ENCODE data around the gene CNN2.
"Not testable (repeated sequence)": the region's sequence is repeated elsewhere in the genome, so short reads cannot be mapped to it uniquely, and the experiment has no call there.

The CNN2 gene

DNA sequence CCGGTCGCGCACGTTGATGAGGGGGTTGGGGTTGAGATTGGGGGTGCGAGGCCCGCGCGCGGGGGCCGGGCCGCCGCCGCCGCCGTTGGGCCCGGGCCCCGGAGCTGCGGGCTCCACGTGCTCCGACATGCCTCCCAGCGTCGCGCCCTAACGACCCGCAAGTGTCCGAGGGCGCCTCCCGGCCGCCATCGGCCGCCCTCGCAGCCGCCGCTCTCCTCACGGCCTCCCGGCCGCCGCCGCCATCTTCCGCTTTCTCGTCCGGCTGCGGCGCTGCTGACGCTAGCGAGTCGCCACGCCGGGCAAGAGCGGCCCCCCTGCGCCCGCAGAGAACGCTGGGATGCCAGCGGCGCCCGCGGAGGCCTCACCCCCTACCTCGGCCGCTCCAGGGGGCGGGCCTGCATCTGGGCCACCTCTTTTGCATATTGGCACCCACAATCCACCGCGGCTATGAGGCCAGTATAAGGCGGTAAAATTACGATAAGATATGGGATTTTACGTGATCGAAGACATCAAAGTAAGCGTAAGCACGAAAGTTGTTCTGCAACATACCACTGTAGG lies 5.5 kb upstream of the CNN2 start, which contains the start of gene TMEM259:
TMEM259 (minus strand) TSS at position 256 of the 558 bp plus-strand sequence; CDS start at position 129, 127 bp downstream.
- intact Hi-C loops (cut with DNase I), result loop anchor here (2.0 kb wide), 1 partner anchor 20 kb away; the partner anchor contains the start of gene ABCA7
- DNase-seq, result peak; percentile 95 to 100 (median 98)

DNA sequence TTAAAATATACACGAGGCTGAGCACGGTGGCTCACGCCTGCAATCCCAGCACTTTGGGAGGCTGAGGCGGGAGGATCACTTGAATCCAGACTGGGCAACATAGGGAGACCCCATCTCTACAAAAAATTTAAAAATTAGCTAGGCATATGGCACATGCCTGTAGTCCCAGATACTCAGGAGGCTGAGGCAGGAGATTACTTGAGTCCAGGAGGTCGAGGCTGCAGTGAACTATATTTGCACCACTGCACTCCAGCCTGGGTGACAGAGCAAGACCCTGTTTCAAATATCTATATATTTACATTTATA lies 2.6 kb upstream of the CNN2 start:
- intact Hi-C loops (cut with DNase I); DNase-seq: not testable (repeated sequence)

GRCh38 chr19:1025080-1025479 lies 1.3 kb upstream of the CNN2 start:
- DNase-seq; intact Hi-C loops (cut with DNase I): not testable (repeated sequence)

DNA sequence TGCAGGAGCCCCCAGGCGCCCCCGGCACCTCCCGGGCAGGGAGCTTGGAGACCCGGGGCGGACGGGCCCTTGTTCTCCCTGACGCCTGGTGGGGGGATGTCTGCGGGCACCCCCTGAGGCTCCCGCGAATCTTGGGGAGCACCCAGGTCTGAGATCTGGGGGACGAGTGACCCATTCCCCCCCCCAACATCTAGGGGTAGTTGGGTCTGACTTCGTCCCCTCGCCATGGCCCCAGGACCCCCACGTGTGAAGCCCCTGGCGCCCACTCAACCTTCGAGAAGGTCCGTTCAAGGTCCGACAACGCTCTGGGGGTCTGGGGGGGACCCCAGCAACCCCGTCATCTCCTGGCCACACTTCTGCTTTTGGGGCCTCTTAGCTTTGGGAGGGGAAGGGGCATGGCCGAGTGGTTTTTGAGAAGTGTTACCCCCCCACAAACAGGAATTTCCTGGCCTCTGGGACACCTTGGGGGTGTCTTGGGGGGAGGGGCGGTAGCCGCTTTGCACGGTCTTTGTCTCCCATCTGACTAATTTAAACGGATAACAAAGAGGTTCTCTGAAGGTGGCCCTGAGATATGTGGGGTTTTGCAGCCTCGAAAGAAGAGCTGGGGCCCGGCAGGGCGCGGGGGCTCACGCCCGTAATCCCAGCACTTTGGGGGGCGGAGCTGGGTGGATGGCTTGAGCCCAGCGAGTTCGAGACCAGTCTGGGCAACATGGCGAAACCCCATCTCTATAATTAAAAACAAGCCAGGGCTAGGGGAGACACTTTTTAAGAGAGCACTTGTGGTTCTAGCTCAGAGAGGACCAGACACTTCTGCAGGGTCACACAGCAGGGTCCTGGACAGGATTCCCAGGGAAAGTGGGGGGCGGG lies 608 bp downstream of the CNN2 start:
- no peak for DNase-seq
- intact Hi-C loops (cut with DNase I), result no loop called here

- intact Hi-C loops (cut with DNase I), result no loop called here
- DNase-seq, result no peak
Measured at GRCh38 chr19:1027650-1028061, 1.2 kb downstream of the CNN2 start.

DNA sequence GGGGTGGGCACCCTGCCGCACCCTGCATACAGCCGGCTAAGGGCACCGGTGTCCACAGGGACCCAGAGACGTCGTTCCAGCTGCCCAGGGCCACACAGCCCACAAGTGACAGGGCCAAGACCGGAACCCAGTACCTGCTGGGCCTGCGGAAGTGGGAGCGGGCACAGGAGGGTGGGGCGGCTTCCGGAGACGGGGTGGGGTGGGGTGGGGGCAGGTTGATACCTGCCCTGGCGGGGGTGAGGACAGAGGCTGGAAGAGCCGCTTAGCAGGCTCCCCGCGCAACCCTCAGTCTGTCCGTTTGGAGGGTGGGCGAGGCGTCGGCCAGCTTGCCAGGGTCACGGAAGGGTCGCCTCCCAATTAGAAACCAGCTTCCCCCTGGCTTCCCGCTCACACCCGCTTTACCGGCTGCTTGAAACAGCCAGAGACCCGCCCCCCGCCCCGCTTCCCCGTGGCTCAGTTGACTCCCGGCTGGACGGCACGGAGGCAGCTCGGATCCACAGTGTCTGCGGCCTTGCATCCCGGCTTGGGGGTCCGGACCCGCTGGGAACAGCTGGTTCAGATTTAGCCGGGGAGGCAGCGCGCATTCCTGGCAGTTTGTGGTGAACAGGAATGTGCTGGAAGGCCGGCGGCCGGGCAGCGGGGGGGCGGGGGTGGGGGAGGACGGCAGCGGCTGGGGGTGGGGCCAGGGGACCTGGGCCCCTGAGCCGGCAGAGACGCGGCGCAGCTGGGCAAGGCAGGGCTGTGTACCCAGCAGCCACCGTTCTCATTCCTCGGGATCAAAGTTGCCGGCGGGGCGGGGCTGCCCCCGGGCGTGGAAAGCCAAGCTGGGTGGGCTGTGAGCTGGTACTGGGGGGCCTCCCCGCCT lies 1.9 kb downstream of the CNN2 start:
- intact Hi-C loops (cut with DNase I), result no loop called here
- no peak for DNase-seq

DNA sequence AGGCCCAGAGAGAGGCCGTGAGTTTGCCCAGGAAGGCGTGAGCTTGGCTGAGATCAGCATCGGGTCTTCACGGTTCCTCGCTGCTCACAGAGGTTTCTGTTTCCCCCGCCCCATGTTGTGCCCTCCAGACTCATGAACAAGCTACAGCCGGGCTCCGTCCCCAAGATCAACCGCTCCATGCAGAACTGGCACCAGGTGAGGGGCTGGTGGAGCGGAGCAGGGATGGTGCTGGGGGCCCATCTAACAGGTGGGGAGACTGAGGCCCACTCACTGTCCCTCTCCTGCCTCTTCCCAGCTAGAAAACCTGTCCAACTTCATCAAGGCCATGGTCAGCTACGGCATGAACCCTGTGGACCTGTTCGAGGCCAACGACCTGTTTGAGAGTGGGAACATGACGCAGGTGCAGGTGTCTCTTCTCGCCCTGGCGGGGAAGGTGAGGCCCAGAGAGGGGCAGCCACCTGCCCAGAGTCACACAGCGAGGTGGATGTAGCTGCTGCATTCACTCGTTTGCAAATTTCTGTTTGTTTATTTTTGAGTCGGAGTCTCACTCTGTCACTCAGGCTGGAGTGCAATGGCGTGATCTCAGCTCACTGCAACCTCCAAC lies 6.0 kb downstream of the CNN2 start:
- intact Hi-C loops (cut with DNase I), result no loop called here
- no peak for DNase-seq

DNA sequence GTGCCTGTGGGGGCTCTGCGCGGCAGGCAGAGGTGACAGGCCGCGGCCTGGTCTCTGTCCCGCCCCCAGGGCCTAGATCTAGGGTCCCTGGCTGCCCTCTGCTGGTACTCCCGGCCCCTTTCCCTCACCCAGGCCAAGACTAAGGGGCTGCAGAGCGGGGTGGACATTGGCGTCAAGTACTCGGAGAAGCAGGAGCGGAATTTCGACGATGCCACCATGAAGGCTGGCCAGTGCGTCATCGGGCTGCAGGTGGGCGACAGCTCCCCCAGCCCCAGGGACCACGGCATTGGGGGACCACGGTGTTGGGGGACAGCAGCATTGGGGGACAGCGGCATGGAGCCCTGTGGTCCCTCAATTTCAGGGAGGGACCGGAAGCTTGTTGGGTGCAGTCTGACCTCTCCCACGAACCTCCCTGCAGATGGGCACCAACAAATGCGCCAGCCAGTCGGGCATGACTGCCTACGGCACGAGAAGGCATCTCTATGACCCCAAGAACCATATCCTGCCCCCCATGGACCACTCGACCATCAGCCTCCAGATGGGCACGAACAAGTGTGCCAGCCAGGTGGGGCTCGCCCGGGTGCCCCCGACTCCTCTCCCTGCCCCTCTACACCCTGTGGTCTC lies 9.7 kb downstream of the CNN2 start:
- intact Hi-C loops (cut with DNase I), result no loop called here
- DNase-seq, result no peak

- no peak for DNase-seq
- intact Hi-C loops (cut with DNase I), result no loop called here
Measured at GRCh38 chr19:1037621-1038064, 11.2 kb downstream of the CNN2 start.

DNA sequence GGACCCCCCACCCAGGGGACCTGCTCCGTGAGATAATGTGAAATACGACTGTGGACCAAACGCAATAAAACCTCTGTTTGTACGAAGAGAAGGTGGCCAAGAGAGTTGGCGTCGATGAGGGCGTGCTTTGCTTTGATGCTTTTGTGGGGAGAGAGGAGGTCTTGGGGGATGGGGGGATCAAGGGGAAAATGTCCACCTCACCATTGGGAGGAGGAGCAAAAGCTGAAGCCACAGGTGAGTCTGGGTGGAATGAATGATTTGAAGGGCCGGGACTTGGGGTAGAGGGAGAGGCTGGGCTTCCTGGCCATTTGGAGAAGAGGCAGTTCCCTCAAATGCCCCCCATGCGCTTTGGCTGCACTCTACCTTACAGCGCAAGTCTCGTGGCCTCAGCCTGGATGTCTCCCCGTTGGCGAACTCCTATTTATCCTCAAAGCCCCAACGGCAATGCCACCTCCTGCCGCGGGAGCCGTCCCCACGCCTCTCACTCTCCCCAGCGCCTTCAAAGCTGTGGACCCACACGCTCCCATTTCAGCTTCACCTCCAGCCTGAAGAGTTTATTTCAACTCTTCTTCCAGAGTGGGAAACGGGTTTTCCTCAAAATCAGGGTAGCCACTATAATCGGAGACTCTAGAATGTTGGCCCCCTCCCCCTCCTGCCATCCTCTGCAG lies 12.7 kb downstream of the CNN2 start:
- DNase-seq, result no peak
- intact Hi-C loops (cut with DNase I), result no loop called here

GRCh38 chr19:1039646-1040475 lies 13.5 kb downstream of the CNN2 start, which contains the start of gene ABCA7:
TSS of gene ABCA7 (plus strand) at chr19:1040107. CDS start at chr19:1041362, 1,255 bp downstream.
- intact Hi-C loops (cut with DNase I), result loop anchor here (2.0 to 10.0 kb wide), 2 partner anchors 19 to 55 kb away; partner anchors contain the start of genes POLR2E, RNU6-2 and TMEM259

GRCh38 chr19:1040476-1041271 lies 14.3 kb downstream of the CNN2 start:
- peak; percentile 87 to 99 (median 95) for DNase-seq
- intact Hi-C loops (cut with DNase I), result loop anchor here (2.0 to 10.0 kb wide), 2 partner anchors 20 to 54 kb away; partner anchors contain the start of genes POLR2E, RNU6-2 and TMEM259

More at GRCh38 chr19:1039646-1040475, 13.5 kb downstream of the CNN2 start, which contains the start of gene ABCA7:
- DNase-seq, result peak; percentile 93 to 100 (median 98)

DNA sequence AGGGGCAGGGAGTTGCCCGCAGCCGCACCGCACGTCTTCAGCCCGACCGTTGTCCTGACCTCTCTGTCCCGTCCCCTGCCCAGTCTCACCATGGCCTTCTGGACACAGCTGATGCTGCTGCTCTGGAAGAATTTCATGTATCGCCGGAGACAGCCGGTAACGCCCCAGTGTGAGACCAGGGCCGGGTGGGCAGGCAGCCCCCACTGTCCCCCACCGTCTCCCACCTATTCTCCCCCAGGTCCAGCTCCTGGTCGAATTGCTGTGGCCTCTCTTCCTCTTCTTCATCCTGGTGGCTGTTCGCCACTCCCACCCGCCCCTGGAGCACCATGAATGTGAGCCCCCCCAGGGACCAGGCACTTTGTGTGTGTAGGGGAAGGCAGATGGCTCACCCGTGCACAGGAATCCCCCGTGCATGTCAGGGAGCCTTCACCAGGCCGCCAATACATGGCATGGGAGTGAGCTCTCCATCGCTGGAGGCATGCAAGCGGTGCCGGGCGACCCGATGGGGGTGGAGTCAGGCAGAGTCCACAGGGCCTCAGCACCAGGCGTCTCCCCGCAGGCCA lies 14.9 kb downstream of the CNN2 start:
- intact Hi-C loops (cut with DNase I), result loop anchor here (2.0 to 10.0 kb wide), 2 partner anchors 21 to 53 kb away; partner anchors contain the start of genes POLR2E, RNU6-2 and TMEM259

GRCh38 chr19:1041835-1042685 lies 15.7 kb downstream of the CNN2 start:
- no peak for DNase-seq
- intact Hi-C loops (cut with DNase I), result loop anchor here (2.0 to 10.0 kb wide), 2 partner anchors 21 to 53 kb away; partner anchors contain the start of genes POLR2E, RNU6-2 and TMEM259

More for the DNA sequence above, 14.9 kb downstream of the CNN2 start:
- DNase-seq, result no peak

- intact Hi-C loops (cut with DNase I), result loop anchor here (10.0 kb wide), 1 partner anchor 52 kb away; the partner anchor contains the start of gene POLR2E
- DNase-seq, result no peak
Measured at GRCh38 chr19:1042689-1043511, 16.5 kb downstream of the CNN2 start.
